Fibroblast of the aortic adventitia (primary cell): Measurements from ENCODE around the gene OR8D2. TPM values are rescaled to one million over a fixed set of nuclear protein-coding genes. Genes with fewer than 3 reads are reported as not detected.

Experiments used
- DNase-seq: peaks from one replicate; pipeline ENCODE4 v3.0.0-alpha.2; 2010; ENCODE audit warnings: low read depth
- H3K4me3 ChIP-seq: 2 replicates; pipeline ENCODE4 v1.5.1; 2011; ENCODE audit warnings: low read depth, mild to moderate bottlenecking, control low read depth, low read length, moderate library complexity
- total RNA-seq: library from RNA; depleted of rRNA; stranded (reverse); fragments of >200 nt; gene quantifications from 2 replicates; pipeline ENCODE4 v1.2.3, GENCODE V29; 2012; ENCODE audit warnings: low replicate concordance
- TF ChIP-seq, protein P1 (sequence below): IDR thresholded peaks from 2 replicates; pipeline ENCODE4 v1.5.1; 2011; ENCODE audit warnings: mild to moderate bottlenecking, low read length, control low read depth, inconsistent platforms; ENCODE audit not compliant: insufficient read depth

OR8D2 gene
- total RNA-seq, 1 donor, result not detected

DNA sequence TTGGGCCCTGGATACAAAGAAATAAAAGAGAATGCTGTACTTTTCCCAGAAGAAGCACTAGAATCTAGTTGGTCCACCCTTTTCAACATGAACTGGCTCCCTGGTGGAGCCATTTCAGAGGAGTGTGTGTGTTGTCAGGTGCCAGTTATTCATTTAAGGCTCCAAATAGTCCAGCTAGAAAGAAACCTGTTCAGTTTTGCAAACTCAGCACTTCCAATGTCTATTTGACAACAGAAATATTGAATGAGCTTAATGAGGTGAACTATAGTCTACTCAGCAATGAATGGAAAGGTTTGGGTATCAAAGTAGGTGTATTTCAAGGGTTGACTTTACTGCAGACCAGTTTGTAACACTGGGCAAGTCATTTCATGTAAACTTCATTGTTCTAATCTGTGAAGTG, 8.3 kb downstream of the OR8D2 start:
- DNase-seq, result no peak
- no peak overlapping the region for H3K4me3 ChIP-seq
- TF ChIP-seq, protein P1, sequence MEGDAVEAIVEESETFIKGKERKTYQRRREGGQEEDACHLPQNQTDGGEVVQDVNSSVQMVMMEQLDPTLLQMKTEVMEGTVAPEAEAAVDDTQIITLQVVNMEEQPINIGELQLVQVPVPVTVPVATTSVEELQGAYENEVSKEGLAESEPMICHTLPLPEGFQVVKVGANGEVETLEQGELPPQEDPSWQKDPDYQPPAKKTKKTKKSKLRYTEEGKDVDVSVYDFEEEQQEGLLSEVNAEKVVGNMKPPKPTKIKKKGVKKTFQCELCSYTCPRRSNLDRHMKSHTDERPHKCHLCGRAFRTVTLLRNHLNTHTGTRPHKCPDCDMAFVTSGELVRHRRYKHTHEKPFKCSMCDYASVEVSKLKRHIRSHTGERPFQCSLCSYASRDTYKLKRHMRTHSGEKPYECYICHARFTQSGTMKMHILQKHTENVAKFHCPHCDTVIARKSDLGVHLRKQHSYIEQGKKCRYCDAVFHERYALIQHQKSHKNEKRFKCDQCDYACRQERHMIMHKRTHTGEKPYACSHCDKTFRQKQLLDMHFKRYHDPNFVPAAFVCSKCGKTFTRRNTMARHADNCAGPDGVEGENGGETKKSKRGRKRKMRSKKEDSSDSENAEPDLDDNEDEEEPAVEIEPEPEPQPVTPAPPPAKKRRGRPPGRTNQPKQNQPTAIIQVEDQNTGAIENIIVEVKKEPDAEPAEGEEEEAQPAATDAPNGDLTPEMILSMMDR, result no peak

DNA sequence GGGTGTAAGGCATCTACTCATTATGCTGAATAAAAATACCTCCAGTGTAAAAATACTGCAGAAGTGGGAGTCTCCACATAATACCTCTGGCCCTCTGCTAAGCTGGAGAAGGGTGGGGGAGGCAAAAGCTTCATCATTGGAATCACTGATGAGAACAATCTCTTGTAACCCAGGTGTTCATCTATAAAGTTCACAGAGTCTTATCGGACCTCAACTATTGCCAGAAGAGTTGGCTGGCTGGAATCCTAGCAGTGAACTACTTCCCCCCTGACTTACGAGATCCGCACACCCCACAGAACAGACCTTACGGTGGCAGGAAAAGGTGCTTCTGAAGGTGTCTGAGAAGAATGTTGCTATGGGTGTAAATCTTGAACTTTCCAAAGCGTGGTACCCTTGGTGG, 8.7 kb downstream of the OR8D2 start:
- TF ChIP-seq, protein P1, result no peak
- no peak for DNase-seq
- no peak overlapping the region for H3K4me3 ChIP-seq

DNA sequence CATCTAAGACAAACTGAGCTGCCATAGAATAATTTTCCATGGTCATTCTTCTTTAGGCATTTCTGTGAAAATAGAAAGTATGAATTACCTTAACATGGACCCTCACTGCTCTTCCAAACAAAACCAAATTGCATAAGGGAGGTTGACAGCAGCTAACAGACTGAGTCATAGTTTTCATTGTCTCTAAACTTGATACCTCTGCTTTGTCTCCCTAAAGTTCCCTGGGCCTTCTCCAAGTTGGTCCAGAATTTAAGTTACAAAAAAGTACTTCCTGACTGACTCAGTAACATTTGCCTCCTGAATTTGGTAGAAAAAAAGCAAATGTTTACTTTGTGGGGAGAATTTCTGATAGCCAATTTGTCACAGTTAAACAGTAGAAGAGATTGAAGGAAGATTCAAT, 9.3 kb downstream of the OR8D2 start:
- DNase-seq, result peak; percentile 59
- TF ChIP-seq, protein P1, result no peak
- H3K4me3 ChIP-seq, result no peak overlapping the region

DNA sequence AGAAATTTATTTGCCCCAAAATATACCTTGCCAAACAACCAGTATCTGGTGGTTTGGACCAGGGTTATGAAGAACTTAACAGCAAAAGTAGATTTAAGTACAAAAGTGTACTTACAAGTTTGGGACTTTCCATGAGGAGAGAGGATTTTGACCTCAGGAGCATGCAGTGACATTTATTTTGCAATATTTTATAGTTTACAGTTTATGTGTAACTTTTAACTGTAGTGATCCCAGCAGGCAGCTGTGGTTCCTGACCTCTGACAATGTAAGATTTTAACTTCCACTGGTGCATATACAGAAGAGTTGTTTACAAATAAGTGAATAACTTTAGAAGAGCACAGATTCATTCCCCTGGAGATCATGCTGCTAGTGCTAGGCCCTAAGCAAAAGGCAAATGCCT, 12.9 kb downstream of the OR8D2 start:
- no peak overlapping the region for H3K4me3 ChIP-seq
- no peak for DNase-seq
- TF ChIP-seq, protein P1, result no peak

DNA sequence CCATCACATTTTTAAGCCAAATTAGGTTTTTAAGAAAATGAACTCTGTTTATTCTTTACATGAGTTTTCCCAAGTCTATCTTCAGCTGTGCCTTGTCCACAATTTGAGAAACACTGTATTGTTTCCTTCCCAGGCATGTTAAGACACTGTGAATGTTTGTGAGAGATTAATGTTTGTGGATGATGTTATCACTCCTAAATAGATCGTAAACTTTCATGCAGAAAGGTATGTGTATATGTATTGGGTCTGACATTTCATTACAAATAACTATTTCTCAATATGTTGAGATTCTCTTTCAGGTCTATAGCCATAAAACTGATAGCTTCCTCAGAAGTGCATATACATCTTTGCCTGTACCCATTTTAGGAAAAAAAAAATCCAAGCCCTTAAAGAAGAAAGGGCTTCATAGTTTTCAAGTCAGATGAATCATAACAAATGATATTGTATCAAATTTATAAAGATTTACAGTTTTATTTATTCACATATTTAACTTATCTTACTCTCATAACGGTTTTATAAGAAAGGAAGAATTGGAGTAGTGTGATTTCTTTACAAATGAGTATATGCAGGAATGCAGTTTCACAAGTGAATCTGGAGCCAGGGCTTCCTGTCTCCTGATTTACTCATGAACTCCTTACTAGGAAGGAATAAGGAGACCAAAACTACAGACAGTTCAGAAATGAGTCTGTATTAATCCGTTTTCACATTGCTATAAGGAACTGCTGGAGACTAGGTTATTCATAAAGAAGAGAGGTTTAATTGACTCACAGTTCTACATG, 17.5 kb downstream of the OR8D2 start:
- peak; percentile 8 for DNase-seq
- TF ChIP-seq, protein P1, result no peak
- H3K4me3 ChIP-seq, result no peak overlapping the region

DNA sequence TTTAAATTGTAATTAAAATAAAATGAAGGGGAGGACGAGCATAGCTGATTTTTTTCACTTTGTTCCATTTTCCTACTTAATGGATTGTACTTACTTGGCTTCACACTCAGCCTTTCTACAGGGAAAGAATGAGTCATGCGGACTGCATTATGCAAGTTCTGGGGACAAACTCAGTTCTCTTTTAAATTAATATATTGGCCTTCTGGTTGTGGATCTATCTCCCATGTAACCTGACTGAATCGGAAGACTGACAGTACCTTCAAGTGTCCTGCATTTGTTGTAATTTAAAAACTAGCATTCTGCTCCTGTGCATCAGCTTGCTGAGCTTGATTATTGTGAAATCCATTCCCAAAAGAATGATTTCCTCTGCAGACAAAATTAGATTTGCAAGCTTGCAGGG, 18.4 kb downstream of the OR8D2 start:
- DNase-seq, result peak; percentile 81
- H3K4me3 ChIP-seq, result no peak overlapping the region
- TF ChIP-seq, protein P1, result no peak

DNA sequence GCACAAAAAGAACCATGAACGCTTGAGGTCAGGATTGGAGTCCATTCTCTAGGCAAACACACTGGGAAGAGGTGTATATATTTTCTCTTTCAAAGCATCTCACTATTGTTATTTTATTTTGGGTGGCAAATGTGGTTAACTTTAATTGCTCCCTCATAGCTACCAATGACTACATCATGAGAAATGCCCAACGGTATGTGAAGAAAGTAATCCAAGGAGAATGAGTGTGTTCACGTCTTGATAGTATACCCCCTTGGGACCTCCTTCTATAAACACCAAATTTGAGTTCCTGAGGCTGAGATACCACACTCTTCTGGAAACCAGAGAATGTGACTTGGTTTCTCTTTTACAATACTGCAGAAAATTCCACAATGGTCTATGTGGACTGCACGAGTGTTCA, 22.1 kb downstream of the OR8D2 start:
- TF ChIP-seq, protein P1, result no peak
- peak; percentile 44 for DNase-seq
- H3K4me3 ChIP-seq, result no peak overlapping the region
